OCI-LY1 (cell line): ENCODE measurements around the gene EMD.

Experiments used
- EZH2 ChIP-seq: fragments of 200-600 bp; sonication (generic), shearing (Covaris generic); IDR thresholded peaks from 2 replicates; pipeline ENCODE4 v1.8.0; 2017; ENCODE audit warnings: borderline replicate concordance, mixed run types, mild to moderate bottlenecking, antibody characterized with exemption, low read length, moderate library complexity, mixed read lengths
- TF ChIP-seq, protein P1 (sequence below): fragments of 200-600 bp; sonication (generic), shearing (Covaris generic); IDR thresholded peaks from 2 replicates; pipeline ENCODE4 v1.5.1; 2017; ENCODE audit warnings: mild to moderate bottlenecking, antibody characterized with exemption, low read length, moderate library complexity, mixed read lengths

DNA sequence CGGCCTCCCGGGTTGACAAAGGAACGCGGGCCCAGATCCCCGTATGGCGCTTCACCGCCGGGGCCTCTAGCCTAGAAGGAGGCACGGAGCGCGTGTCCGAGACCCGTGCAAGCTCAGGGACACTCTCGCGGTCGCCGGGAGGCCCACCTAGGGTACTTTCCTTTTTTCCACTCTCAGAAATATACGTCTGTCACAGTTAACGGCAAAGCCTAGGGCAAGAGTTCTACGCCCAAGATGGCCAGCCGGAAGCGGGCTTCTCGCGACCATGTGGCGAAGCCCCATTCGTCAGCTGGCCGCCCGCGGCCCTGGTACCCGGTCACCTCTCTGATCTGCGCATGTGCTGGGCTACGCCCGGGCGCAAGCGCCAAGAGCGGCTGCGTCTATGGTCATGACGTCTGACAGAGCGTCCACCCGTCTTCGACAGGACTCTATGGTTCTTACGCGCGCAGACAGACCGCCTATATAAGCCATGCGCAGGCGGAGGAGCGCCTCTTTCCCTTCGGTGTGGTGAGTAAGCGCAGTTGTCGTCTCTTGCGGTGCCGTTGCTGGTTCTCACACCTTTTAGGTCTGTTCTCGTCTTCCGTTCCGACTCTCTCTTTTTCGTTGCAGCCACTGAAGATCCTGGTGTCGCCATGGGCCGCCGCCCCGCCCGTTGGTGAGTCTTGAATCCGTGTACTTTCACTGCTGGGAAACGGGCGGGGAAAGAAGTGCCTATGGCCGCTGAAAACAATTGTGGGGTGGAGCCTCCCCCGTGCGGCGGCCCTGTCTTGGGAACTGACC is 19.0 kb downstream of the EMD start, which contains the start of gene RPL10:
- TF ChIP-seq, protein P1, sequence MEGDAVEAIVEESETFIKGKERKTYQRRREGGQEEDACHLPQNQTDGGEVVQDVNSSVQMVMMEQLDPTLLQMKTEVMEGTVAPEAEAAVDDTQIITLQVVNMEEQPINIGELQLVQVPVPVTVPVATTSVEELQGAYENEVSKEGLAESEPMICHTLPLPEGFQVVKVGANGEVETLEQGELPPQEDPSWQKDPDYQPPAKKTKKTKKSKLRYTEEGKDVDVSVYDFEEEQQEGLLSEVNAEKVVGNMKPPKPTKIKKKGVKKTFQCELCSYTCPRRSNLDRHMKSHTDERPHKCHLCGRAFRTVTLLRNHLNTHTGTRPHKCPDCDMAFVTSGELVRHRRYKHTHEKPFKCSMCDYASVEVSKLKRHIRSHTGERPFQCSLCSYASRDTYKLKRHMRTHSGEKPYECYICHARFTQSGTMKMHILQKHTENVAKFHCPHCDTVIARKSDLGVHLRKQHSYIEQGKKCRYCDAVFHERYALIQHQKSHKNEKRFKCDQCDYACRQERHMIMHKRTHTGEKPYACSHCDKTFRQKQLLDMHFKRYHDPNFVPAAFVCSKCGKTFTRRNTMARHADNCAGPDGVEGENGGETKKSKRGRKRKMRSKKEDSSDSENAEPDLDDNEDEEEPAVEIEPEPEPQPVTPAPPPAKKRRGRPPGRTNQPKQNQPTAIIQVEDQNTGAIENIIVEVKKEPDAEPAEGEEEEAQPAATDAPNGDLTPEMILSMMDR = no peak
- TF ChIP-seq EZH2 = no peak
